K562 (cell line): Measurements from ENCODE around the gene TMEM123.

ENCODE experiments used
- CTCF ChIP-seq, 3 experiments: IDR thresholded peaks in 2 of 3; conservative IDR thresholded peaks in 1 of 3; 2 replicates each; pipeline ENCODE4 v1.5.1; 2011 to 2012; ENCODE audit warnings: low read length in 3 of 3, mild to moderate bottlenecking in 3 of 3, control low read depth in 2 of 3, improper control_type of control experiment in 1 of 3, inconsistent platforms in 1 of 3, low read depth in 1 of 3, mixed read lengths in 1 of 3, moderate library complexity in 1 of 3; ENCODE audit not compliant: insufficient read depth in 2 of 3
- GATA2 ChIP-seq: sonication (generic); formaldehyde crosslinking; IDR thresholded peaks from 2 replicates; pipeline ENCODE4 v1.4.0; 2020; ENCODE audit warnings: mild to moderate bottlenecking, missing genetic modification reagents
- RBM39 ChIP-seq: fragments of 200-400 bp; formaldehyde crosslinking; optimal IDR thresholded peaks from 2 replicates; pipeline ENCODE3; 2018; ENCODE audit warnings: low read depth, low read length
- SIN3A ChIP-seq, 2 experiments: fragments of 150-350 bp in 1 of 2; IDR thresholded peaks; 2 replicates each; pipeline ENCODE4 v1.6.1; 2011 to 2016; ENCODE audit warnings: borderline replicate concordance in 2 of 2, low read depth in 2 of 2, low read length in 2 of 2, mild to moderate bottlenecking in 2 of 2, moderate library complexity in 2 of 2; ENCODE audit not compliant: control insufficient read depth in 1 of 2
- ZNF609 ChIP-seq: sonication (generic); formaldehyde crosslinking; IDR thresholded peaks from 2 replicates; pipeline ENCODE4 v1.8.1; 2023; ENCODE audit warnings: missing genetic modification reagents, mild to moderate bottlenecking, borderline replicate concordance
- ZNF77 ChIP-seq: fragments of 250-450 bp; sonication (Bioruptor Pico); IDR thresholded peaks from 2 replicates; pipeline ENCODE4 v1.5.0; 2020

- TF ChIP-seq CTCF (IDR thresholded peaks at IDR 0.05 in 2 of 3, conservative IDR thresholded peaks at IDR 0.05 in 1 of 3; ENCODE audit: insufficient read depth in 2 of 3, low read depth in 1 of 3, low read length in 3 of 3) (no peak), SIN3A (IDR thresholded peaks at IDR 0.05; ENCODE audit: borderline replicate concordance in 2 of 2, control insufficient read depth in 1 of 2, low read depth in 2 of 2, low read length in 2 of 2) (no peak), ZNF609 (CRISPR knock-in tag) (no peak), RBM39 (no peak), GATA2 (CRISPR knock-in tag) (no peak), ZNF77 (CRISPR knock-in tag) (no peak)
Observed at GRCh38 chr11:102464037-102464436, 11.5 kb upstream of the TMEM123 start.
